Medulla oblongata (tissue), 1 donor: Measurements from ENCODE around the gene ATXN1.

Experiments
- DNase-seq: peaks from one replicate; pipeline ENCODE4 v3.0.0-alpha.2; 2015; ENCODE audit errors: extremely low spot score

Gene ATXN1

GRCh38 chr6:16360365-16360764 lies 400.9 kb downstream of the ATXN1 start:
- DNase-seq = no peak

- DNase-seq = no peak
These were observed 401.7 kb downstream of the ATXN1 start for GRCh38 chr6:16359563-16359962.

GRCh38 chr6:16358531-16359138 lies 402.6 kb downstream of the ATXN1 start:
- no peak for DNase-seq

GRCh38 chr6:16355699-16356446 lies 405.4 kb downstream of the ATXN1 start:
- DNase-seq = no peak

- DNase-seq = no peak
These were observed 406.0 kb downstream of the ATXN1 start for GRCh38 chr6:16355238-16355637.

GRCh38 chr6:16354692-16355091 lies 406.6 kb downstream of the ATXN1 start:
- DNase-seq = no peak

- DNase-seq = no peak
These were observed 408.3 kb downstream of the ATXN1 start for GRCh38 chr6:16352821-16353438.

GRCh38 chr6:16352258-16352635 lies 409.0 kb downstream of the ATXN1 start:
- DNase-seq = no peak

- DNase-seq = no peak
These were observed 411.7 kb downstream of the ATXN1 start for GRCh38 chr6:16349544-16349943.

- no peak for DNase-seq
These were observed 414.4 kb downstream of the ATXN1 start for GRCh38 chr6:16346831-16347230.

- no peak for DNase-seq
These were observed 415.6 kb downstream of the ATXN1 start for GRCh38 chr6:16345449-16346330.

- no peak for DNase-seq
These were observed 416.5 kb downstream of the ATXN1 start for GRCh38 chr6:16344756-16345155.

- DNase-seq = no peak
These were observed 417.7 kb downstream of the ATXN1 start for GRCh38 chr6:16343593-16343992.

- no peak for DNase-seq
These were observed 422.0 kb downstream of the ATXN1 start for GRCh38 chr6:16339265-16339587.

- peak; percentile 50 for DNase-seq
These were observed 422.5 kb downstream of the ATXN1 start for GRCh38 chr6:16338577-16339264.

GRCh38 chr6:16337295-16337975 lies 423.8 kb downstream of the ATXN1 start:
- DNase-seq = peak; percentile 66

- DNase-seq = no peak
These were observed 424.4 kb downstream of the ATXN1 start for GRCh38 chr6:16336911-16337294.

- no peak for DNase-seq
These were observed 425.0 kb downstream of the ATXN1 start for GRCh38 chr6:16336056-16336818.

GRCh38 chr6:16335176-16335575 lies 426.1 kb downstream of the ATXN1 start:
- no peak for DNase-seq

GRCh38 chr6:16334671-16335070 lies 426.6 kb downstream of the ATXN1 start:
- peak; percentile 48 for DNase-seq
